ENCODE data around the gene DGUOK.

- no peak for TF ChIP-seq CTCF (IDR thresholded peaks at IDR 0.05)
- no peak for TF ChIP-seq POLR2A (IDR thresholded peaks at IDR 0.05)
Measured at GRCh38 chr2:74000666-74001065, 74.0 kb downstream of the DGUOK start.

Measured in adrenal gland (tissue), 5 donors.